GM10847 (cell line): ENCODE results near the gene GYPA.
"Not testable (repeated sequence)": the region's sequence is repeated elsewhere in the genome, so short reads cannot be mapped to it uniquely, and the experiment has no call there.

Experiments
- POLR2A ChIP-seq: IDR thresholded peaks from 2 replicates; pipeline ENCODE4 v1.6.1; 2011; ENCODE audit not compliant: insufficient read length; ENCODE audit errors: extremely low read depth

GYPA gene

DNA sequence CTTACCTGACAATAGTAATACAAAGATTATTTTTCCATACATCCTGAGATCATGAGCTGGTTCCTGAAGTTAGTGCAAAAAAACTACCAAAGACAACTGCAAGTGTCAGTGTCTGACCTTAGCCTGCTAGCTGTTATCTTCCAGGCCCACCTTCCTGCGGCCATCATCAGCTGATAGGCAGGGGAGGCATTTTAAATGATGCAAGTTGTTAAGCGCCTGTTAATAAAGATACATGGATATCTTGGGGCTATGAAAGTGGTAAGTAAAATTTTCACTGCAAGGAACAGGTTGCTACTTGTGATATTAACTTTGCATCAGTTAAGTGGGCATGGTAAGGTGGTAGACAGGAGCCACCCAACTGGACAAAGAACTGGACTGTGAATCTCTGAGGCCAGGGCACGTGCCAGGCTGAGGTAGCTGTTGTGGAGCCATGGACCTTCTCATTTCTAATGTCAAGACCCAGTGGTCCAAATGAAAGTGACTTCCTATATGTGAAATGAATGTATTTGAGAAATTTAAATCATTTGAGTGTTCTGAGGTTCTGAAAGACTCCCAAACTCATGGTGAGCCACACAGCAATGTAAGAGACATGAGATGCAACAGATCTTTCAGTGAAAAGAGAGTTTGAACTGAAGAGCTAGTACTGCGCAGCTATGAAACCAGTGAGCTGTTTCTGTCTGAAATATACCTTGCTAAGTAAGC lies at the start of gene GYPA:
Gene GYPA (minus strand): TSS at position 125 of the 702 bp plus-strand sequence. CDS start 83 bp downstream, at position 42.
- not testable (repeated sequence) for TF ChIP-seq POLR2A

DNA sequence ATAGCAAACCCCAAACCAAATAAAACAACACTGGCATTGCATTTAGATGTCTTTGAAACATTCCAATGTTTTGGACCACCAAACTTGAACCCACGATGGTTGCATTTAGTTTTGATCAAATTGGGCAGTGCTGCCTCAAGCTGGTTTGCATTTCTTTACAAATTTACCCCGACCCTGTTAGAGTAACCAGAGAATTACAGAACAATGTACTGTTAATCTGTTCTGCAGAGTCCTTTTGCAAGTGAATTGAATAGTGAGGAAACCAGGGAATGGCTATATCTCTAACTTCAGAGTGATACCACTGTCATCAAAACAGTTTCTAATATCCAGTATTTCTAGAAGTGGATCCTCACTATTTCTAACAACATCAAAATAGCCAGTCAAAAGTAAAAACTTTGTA lies 49.5 kb upstream of the GYPA start:
- no peak for TF ChIP-seq POLR2A

DNA sequence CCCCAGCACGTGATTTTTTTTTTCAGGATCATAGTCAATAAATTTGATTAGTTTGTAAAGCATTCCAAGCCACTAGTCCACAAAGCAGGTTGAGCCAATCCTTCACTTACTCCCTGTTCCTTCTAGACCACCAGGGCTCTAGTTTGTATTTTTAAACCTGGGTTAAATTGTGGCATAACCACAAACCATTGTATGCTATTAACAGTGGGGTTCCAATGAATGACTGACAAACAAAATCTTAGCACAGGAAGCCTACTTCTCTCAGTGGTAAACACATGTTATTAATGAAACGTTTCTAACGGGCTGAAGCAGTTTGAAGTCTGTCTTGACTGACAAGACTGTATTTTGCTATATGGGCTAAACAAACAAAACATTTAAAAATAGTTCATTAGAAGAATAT lies 48.6 kb upstream of the GYPA start:
- no peak for TF ChIP-seq POLR2A

DNA sequence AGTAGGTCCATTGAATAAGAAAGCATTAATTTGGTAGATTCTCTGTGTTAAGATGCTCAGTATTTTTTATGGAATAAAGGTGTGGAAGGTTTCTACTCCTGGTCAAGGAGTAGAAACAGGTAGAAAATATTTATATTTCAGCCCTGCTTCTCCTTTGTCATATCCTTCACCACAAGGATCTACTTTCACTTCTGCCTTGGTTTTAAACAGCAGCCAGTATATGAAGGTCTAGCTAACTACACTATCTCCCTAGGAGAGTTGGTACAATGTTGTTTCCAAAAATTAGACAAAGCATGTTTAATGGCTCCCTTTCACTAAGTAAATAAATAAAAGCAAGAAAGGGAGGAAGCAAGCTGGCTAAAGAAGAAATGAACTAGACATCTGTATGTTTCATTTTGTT lies 44.6 kb upstream of the GYPA start:
- TF ChIP-seq POLR2A = no peak

DNA sequence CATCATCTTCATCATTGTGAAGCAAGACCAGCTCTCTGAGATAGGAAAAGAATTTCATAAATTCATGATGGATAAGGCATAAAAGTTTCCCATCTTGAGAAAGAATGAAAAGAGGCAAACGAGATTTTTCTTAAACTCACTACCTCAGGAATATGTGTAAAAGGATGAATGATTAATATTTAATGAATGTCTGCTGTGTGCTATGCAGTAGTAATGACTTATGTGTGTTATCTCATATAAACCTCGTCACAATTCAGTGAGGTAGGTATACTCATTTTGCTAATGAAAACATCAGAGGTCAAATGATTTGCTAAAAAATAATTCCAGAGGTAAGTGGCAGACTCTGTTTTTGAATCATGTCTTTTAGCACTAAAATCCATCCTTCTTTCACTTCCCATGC lies 42.6 kb upstream of the GYPA start:
- no peak for TF ChIP-seq POLR2A

DNA sequence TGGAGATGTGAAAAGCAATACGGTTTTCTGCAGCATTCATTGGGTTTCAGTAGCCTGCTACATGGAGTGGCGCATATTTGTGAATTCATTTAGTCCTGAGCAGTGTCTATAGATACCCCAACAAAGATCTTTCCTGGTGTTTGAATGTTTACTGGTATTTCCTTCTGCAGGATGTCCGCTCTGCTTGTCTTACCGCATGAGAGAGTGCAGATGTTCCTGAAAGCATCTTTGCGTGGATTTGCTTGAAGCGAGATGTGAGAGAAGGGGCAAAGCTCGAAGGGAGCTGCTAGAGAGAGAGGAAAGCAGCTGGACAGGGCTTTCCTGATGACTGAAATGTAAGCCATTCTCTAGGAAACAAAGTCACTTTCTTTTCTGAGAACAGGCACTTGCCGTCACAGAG lies 40.9 kb upstream of the GYPA start:
- no peak for TF ChIP-seq POLR2A

DNA sequence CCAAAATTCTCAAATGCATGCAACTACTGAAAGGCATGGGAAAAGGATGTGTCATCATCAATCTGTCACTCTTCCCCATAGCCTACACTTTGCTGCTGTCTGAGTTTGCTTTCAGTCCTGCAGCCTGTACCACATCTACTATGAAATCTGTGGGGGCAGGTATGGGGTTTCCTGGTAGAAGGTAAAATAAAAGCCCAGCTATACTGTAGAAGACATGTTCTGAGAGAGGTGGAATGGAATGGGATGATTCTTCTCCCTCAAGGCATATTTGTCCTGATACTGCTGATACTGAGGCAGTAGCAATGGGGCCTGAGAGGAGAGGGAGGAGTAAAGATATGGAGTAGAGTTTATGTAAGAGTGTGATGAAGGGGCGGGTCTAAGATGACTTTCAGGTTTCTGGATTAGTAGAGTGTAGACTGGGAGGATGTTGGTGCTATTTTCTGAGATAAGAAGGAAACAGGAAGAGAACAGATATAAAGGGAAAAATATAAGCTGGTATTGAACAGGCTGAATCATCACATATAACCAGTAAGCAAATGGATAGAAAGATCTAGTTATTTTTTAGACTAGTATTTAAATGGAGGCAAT lies 38.7 kb upstream of the GYPA start:
- no peak for TF ChIP-seq POLR2A

DNA sequence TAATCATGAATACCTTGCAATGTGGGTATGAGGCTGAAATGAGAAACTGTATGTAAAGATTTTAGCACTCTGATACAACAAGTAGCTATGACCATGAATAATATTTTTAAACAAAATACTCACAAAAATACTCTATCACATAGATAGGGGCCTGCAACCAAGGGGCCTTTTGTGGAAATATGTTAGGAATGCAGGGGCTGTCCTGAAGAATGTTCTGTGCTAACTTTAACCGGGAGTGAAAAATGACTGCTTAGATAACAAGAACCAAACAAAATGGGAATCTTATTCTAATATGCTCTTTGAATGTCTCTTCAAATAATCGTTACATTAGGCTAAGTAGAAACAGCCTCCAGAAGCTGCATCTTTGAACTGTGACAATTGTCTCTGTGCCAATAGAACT lies 37.9 kb upstream of the GYPA start:
- no peak for TF ChIP-seq POLR2A

DNA sequence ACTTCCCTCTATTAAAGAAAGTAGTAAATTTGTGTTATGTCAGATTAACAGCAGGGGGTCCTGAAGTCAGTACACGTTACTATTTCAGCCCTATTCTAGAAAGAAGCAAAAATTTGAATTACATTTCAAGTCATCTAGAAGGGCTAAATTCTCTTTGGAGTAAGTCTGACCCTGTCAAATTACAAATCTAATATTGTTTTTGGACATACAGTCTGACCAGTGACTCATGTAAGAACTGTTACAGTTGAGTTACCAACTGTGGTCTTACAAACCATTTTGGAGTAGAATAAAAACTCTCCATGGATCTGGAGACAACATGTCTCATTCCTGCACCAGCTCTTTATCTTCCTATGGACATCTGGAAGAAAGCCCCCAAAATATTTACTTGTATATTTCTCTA lies 36.0 kb upstream of the GYPA start:
- TF ChIP-seq POLR2A = no peak

DNA sequence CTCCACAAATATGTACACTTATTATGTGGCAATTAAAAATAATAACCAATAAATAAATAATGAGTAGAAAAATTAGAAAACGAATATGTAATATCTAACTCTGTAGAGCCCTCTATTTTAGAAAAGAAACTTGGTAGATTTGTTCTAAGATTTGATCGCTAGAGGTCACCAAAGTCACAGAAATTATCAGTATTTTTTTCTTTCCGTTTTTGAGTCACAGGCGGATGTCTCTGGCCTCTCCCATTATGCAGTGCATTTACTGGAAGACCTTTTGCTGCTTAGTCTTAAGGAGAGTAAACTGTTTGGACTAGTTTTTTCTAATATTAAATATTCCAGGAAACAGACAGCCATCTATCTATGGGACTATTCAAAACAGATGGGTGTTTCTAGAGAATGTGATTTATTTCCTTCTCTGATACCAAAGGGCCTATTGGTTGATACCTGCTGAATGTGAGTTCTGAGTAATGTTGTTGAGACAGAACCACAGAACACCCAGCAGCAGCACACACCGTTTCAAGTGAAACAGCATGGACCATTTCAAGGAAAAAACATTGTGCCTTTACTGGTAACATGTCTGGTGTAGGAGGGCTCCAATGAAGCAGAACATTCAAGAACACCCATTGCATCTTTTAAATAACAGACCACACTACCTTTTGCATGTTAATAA lies 34.0 kb upstream of the GYPA start:
- no peak for TF ChIP-seq POLR2A

DNA sequence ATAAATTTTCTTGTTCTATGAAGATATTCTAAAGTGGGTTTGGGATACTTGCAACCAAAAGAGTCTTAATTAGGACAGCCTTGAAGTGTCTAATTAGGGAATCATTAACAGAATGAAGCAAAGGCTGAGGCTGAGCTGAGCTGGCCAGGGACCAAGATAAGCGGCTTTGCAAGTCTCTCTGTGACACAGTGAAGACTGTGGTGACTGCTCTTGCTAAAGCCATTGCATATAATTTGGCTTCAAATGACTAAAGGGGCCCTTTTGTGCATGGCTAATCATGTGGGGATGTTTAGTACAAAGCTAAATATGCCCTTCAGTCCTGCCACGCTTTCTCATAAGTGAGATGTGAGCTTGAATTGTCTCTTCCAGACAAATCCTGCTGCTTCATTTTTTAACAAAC lies 31.2 kb upstream of the GYPA start:
- TF ChIP-seq POLR2A = no peak

DNA sequence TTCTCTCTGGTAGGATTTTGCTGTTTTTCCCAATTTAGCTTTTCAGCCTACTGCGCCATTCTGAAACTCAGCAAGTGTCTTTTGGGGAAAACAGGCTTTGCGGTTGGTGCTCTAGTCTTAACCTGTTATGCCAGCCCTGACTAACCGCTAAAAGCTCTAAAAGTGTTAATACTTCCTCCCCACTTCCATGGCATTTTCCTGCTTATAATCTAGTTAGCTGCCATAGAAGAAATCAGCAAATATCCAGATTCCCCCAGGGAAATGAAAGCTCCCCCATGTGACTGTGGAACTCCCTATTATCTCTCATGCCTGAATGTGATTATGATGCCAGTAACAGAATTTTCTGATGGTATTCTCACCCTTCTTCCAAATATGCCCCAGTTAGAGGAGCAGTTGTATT lies 28.7 kb upstream of the GYPA start:
- no peak for TF ChIP-seq POLR2A

DNA sequence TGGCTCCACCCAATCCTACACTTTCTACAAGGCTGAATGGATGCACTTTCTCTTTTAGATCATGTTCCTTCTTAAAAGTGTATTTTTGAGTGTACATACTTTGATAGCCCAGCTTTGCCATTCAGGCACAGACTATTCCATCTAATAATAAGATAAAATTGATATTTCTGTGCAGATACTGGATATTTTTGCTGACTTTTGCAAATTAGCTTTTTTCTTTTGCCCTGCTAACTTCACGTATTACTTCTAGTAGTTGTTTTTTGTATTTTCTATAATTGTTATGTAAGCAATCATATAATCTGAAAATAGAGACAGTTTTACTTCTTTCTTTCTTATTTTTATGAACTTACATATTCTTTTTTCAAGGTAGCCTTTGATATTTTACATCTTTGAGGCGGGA lies 13.5 kb upstream of the GYPA start:
- TF ChIP-seq POLR2A = no peak

DNA sequence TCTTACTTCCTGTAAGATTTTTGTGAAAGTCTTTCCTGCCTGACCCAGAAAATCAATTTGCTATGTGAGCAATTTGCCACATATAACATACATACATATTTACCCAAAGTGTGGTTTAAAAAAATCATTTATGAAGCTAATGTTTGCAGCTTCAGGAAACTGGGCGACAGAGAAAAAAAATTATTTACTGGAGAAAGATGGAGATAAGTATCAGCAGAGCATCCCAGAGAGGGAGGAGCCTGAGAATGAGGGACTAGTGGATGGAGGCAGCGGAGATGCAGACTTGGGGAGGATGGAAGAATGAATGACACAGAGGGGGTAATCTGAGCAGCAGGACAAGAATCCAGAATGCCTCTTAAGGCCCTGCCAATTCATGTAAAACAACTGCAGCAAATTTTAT lies 975 bp upstream of the GYPA start:
- no peak for TF ChIP-seq POLR2A

DNA sequence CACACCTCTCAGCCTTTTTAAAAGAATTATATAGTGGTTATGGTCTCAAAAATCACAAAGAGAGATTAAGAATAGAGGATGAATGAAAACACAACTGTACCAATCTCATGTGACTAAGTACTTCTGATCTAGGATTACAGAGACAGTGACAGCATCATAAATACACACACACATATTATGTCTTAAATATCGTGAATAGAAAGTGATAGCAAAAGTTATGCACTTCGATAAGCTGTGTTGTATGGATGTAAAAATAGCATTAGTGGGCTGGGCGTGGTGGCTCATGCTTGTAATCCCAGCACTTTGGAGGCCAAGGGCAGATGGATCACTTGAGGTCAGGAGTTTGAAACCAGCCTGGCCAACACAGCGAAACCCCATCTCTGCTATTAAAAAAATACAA lies 25.0 kb downstream of the GYPA start:
- no peak for TF ChIP-seq POLR2A

DNA sequence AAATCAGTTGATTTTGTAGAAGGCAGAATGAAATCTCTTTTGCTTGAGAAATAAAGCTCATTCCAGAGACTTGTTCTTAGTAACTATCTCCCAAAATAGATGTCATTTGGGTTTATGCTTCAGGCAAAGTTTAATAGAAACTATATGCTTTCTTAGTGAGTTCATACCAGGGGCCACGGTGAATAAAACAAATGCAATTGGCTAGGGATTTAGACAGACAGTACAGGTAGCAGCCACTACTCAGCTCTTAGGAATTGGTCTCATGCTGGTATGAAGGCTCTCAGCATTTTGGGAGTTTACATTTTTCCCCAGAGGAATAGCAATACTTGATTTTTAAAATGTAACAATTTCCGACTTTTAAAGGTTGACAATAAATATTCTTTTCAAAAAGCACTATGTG lies 27.0 kb downstream of the GYPA start:
- no peak for TF ChIP-seq POLR2A

DNA sequence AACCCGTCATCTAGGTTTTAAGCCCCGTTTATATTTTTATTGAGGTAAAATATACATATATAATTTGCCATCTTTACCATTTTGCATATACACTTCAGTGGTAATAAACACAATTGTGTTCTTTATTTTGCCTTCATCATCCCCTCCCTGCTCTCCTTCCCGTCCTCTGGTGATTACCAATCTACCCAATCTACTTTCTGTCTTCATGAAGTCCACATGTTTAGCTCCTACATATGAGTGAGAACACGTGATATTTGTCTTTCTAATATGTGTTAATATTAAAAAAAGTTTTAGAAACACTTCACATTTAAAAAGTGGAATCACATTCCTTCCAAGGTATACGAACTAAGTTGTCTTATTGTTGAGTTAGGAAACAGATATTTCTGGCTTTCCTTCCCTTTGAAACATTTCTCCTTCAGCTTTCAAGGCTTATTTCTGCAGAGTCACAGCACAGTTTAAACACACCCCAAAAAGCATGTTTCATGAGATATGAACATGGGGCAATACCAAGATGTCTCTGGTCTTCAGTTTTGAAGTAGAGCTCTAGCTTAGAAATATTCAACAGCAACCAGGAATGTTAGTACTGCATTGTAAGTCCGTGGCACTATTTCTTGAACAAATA lies 35.9 kb downstream of the GYPA start:
- TF ChIP-seq POLR2A = no peak

DNA sequence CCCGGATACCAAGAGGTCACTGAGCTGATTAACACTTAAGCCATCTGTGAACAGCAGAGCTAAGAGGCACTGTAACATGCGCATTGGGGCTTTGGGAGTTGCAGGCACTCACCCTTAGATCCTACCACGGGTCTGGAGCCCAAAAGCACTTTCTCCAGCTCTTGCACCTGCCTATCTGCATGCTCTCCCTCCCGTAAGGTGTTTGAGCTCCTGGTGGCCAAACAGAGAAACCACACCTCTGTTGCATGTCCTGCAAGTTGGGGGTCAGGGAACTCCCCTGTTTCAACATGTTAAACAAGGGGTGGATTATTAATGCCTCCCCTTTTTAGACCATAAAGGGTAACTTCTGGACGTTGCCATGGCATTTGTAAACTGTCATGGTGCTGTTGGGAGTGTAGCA lies 49.8 kb downstream of the GYPA start:
- TF ChIP-seq POLR2A = no peak
